Measurements from ENCODE around the gene RGS6. TPM values are rescaled to one million over a fixed set of nuclear protein-coding genes. Genes with fewer than 3 reads are reported as not detected.

RGS6 gene
- total RNA-seq, 4 donors from 2014 or later = 0.84 to 3.0 (median 1.7) TPM; not detected in 1

DNA sequence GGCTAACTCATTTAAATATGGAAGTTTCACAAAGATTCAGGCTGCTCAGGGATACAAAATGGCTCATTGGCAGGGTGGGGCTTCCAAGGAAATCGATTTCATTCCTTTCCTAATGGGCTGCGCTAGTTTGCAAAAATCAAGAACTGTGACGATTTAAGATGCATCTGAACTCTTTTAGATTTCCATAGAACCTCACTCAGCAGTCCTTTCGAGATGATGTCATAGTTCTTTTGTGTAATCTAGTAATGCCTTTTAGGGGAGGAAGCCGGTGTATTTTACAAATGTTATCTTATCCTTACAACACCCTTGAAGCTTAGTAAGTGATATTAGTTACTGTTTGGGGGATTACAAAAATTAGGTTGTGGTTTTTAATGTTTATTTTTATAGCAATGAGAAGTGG is 239.8 kb downstream of the RGS6 start:
- TF ChIP-seq, protein P1, sequence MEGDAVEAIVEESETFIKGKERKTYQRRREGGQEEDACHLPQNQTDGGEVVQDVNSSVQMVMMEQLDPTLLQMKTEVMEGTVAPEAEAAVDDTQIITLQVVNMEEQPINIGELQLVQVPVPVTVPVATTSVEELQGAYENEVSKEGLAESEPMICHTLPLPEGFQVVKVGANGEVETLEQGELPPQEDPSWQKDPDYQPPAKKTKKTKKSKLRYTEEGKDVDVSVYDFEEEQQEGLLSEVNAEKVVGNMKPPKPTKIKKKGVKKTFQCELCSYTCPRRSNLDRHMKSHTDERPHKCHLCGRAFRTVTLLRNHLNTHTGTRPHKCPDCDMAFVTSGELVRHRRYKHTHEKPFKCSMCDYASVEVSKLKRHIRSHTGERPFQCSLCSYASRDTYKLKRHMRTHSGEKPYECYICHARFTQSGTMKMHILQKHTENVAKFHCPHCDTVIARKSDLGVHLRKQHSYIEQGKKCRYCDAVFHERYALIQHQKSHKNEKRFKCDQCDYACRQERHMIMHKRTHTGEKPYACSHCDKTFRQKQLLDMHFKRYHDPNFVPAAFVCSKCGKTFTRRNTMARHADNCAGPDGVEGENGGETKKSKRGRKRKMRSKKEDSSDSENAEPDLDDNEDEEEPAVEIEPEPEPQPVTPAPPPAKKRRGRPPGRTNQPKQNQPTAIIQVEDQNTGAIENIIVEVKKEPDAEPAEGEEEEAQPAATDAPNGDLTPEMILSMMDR (IDR thresholded peaks at IDR 0.05) = no peak
- TF ChIP-seq POLR2A (IDR thresholded peaks at IDR 0.05) = no peak
- intact Hi-C loops (cut with DNase I; ENCODE audit: low total_unique reads) = no loop called here
- no peak for DNase-seq (ENCODE audit: low spot score in 2 of 2)
- H3K4me3 ChIP-seq (ENCODE audit: low read depth, poor library complexity, severe bottlenecking) = no peak overlapping the region
- 85 to 87% methylated on average over 5 of the region's 5 CpGs for WGBS, 2 donors

DNA sequence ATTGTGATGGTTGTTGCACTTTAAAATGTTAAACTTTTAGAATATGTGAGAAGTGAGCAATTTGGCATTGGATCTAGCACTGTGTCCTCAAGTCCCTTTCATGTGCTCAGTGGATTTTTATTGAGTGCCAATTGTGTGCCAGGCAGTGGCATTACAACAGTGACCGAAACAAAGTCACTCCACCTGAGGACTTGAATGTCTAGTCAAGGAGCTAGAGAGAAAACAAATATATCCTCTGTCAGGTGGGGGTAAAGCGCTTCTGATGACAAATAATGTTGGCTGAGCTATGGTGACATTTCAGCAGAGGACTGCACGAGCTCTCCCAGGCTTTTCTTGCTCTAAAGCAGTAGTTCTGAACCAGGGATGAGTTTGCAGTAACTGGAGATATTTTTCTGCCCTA is 240.4 kb downstream of the RGS6 start:
- intact Hi-C loops (cut with DNase I; ENCODE audit: low total_unique reads) = no loop called here
- TF ChIP-seq POLR2A (IDR thresholded peaks at IDR 0.05) = no peak
- TF ChIP-seq, protein P1 (IDR thresholded peaks at IDR 0.05) = no peak
- DNase-seq (ENCODE audit: low spot score in 2 of 2) = no peak
- WGBS, 2 donors = 77 to 82% methylated on average over 3 of the region's 3 CpGs
- no peak overlapping the region for H3K4me3 ChIP-seq (ENCODE audit: low read depth, poor library complexity, severe bottlenecking)

DNA sequence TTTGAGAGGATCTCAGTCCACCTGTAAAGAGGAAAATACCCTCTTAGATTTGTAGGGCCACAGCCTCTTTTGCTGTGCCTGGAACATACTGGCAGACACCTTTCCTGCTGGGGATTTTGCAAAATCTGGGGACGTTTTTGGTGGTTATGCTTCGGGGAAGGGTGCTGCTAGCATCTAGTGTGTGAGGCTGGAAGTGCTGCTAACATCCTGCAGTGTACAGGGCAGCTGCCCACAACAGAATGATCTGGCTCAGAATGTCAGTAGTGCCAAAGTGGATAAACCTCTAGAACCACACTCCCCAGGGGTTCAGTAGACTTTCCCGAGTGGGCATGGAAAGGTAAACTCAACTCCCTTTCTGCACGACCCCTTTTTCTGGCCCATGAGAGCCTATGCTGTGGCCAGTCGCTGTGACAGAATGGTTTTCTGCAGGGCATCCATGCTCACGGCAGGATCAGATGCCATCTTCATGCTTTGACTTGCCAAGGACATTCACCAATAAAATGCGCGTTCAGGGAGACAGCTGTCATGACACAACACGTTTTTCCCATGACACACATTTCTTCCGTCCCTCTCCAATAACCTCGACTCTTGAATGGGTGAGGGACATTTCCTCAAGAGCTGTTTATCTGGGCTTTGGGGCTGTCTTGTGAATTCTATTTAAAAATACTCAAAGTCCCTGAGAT is 240.9 kb downstream of the RGS6 start:
- no peak for DNase-seq (ENCODE audit: low spot score in 2 of 2)
- 52 to 58% methylated on average over 11 of the region's 11 CpGs for WGBS, 2 donors
- TF ChIP-seq, protein P1 (IDR thresholded peaks at IDR 0.05) = no peak
- no peak for TF ChIP-seq POLR2A (IDR thresholded peaks at IDR 0.05)
- no peak overlapping the region for H3K4me3 ChIP-seq (ENCODE audit: low read depth, poor library complexity, severe bottlenecking)
- intact Hi-C loops (cut with DNase I; ENCODE audit: low total_unique reads) = no loop called here

DNA sequence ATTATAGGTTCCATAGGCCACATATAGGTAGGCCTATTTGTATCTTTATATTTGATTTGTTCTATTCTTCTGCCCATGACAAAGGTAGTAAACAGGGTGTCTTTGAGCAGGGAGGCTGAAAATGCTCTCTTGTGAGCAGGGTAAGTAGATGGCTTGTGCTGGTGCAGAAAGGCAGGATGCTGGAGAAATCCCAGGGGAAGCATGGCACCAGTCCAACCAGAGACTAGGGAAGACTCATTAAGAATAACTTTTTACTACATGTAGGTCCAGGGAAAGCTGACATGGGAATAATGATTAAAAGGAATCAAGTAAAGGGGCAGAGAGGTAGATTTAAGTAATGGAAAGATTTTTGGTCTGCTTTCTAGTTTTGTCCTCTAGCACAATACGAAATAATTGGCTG is 245.0 kb downstream of the RGS6 start:
- no peak for TF ChIP-seq POLR2A (IDR thresholded peaks at IDR 0.05)
- no peak overlapping the region for H3K4me3 ChIP-seq (ENCODE audit: low read depth, poor library complexity, severe bottlenecking)
- no peak for DNase-seq (ENCODE audit: low spot score in 2 of 2)
- WGBS, 2 donors = 74 to 87% methylated on average over 1 of the region's 1 CpG
- intact Hi-C loops (cut with DNase I; ENCODE audit: low total_unique reads) = no loop called here

DNA sequence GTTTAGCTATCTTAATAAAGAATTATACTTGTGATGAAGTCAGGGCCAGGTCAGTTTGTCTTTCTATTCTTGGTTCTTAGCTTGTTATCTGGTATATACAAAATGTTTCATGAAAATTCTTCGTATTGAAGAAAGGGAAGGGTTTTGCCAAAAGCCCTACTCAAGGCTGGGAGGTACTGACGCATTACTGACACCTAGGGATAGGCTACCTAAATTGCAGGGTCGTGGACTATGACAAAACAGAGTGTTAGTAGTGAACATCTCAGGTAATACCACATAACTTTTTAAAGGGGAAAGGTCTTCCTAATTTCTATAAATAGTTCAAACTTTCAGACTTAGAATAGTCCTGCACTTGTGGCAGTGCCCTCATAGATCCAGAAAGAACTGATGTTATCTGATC is 246.3 kb downstream of the RGS6 start:
- no peak overlapping the region for H3K4me3 ChIP-seq (ENCODE audit: low read depth, poor library complexity, severe bottlenecking)
- no peak for DNase-seq (ENCODE audit: low spot score in 2 of 2)
- 51 to 64% methylated on average over 3 of the region's 3 CpGs for WGBS, 2 donors
- intact Hi-C loops (cut with DNase I; ENCODE audit: low total_unique reads) = no loop called here
- no peak for TF ChIP-seq POLR2A (IDR thresholded peaks at IDR 0.05)
- TF ChIP-seq, protein P1 (IDR thresholded peaks at IDR 0.05) = no peak

DNA sequence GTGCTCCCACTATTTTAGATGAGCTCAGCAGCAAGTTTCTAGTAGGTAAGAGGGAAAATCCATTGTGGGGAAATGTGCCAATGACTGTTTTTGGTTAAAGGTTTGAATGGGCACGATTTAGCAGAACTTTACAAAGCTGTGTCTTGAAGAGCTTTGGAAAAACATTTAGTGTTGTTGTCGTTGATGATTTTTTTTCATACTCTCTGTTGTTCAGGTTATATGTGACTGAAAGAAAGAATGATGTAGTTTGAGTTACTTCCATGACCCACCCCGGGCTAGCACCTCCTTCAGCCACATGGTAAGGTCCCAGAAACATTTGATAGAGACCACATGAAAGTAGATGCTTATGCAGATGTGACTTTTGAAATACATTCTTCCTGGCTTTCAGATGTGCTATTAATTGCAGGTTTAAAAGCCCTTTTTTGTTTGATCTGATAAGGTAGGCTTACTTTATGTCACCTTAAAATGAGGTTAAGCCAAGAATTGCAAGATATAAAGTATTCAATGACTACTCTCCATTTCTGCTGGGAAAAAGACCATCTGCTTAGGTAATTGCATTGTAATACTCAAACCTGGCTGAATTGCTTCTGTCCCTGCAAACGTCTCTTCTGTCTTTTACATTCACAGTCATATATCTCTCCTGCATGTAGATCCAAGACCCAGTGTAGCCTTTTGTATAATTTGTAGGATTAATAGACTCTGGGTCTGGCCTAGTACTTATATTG is 250.6 kb downstream of the RGS6 start:
- TF ChIP-seq, protein P1 (IDR thresholded peaks at IDR 0.05) = no peak
- TF ChIP-seq POLR2A (IDR thresholded peaks at IDR 0.05) = no peak
- H3K4me3 ChIP-seq (ENCODE audit: low read depth, poor library complexity, severe bottlenecking) = no peak overlapping the region
- no peak for DNase-seq (ENCODE audit: low spot score in 2 of 2)
- intact Hi-C loops (cut with DNase I; ENCODE audit: low total_unique reads) = no loop called here
- WGBS, 2 donors = 46 to 54% methylated on average over 4 of the region's 4 CpGs
